Panc1 (cell line): Measurements from ENCODE around the gene KCNMA1. TPM values are rescaled to one million over a fixed set of nuclear protein-coding genes. Genes with fewer than 3 reads are reported as not detected.

ENCODE experiments used
- ATAC-seq: fragments of 200-7000 bp; cut with Tn5 transposase; 2 replicates; pipeline ENCODE4 v1.9.1; 2020; ENCODE audit warnings: mild to moderate bottlenecking, moderate library complexity
- BruUV-seq: library from RNA; stranded (reverse); fragments of 400-500 nt; replicated peaks from 2 replicates; lab custom pipeline; 2021; lab: Mats Ljungman, UMichigan
- CTCF ChIA-PET: fragments of 300-600 bp; sonication (Branson Sonifier 250); formaldehyde crosslinking; loops from one replicate; lab custom pipeline; 2022; ENCODE audit warnings: antibody characterized with exemption; lab: Charles Lee
- POLR2A ChIA-PET: fragments of 300-600 bp; sonication (Branson Sonifier 250); formaldehyde crosslinking; loops from one replicate; lab custom pipeline; 2022; ENCODE audit warnings: antibody characterized with exemption; lab: Charles Lee
- DNase-seq: peaks from one replicate; pipeline ENCODE4 v3.0.0-alpha.2; 2010; ENCODE audit warnings: low read depth, low spot score
- H3K27ac ChIP-seq: 2 replicates; pipeline ENCODE4 v1.5.1; 2011; ENCODE audit warnings: mild to moderate bottlenecking, low read length, inconsistent platforms
- H3K27me3 ChIP-seq: fragments of 200-500 bp; sonication (Bioruptor generic); 2 replicates; pipeline ENCODE4 v1.6.0; 2014; ENCODE audit warnings: low read length, inconsistent platforms; ENCODE audit not compliant: control insufficient read depth, insufficient read depth
- H3K36me3 ChIP-seq: fragments of 200-500 bp; sonication (Bioruptor generic); 2 replicates; pipeline ENCODE4 v1.5.1; 2014; ENCODE audit warnings: inconsistent platforms, mild to moderate bottlenecking, low read length, moderate library complexity; ENCODE audit not compliant: control insufficient read depth, insufficient read depth
- H3K4me1 ChIP-seq: 2 replicates; pipeline ENCODE4 v1.5.1; 2011; ENCODE audit warnings: inconsistent platforms, mild to moderate bottlenecking, low read length, moderate library complexity; ENCODE audit not compliant: control insufficient read depth, insufficient read depth
- H3K4me3 ChIP-seq, 2 experiments: 2 replicates each; pipeline ENCODE4 v1.5.1; 2011 to 2012; ENCODE audit warnings: low read depth in 2 of 2, low read length in 2 of 2, mild to moderate bottlenecking in 2 of 2, inconsistent platforms in 1 of 2, moderate library complexity in 1 of 2
- H3K9me3 ChIP-seq: fragments of 200-500 bp; sonication (Bioruptor generic); 2 replicates; pipeline ENCODE4 v1.5.1; 2014; ENCODE audit warnings: low read depth, mild to moderate bottlenecking, inconsistent platforms, low read length, moderate library complexity; ENCODE audit not compliant: control insufficient read depth, insufficient read depth
- CTCF ChIP-seq: fragments of 450-650 bp; IDR thresholded peaks from 2 replicates; pipeline ENCODE4 v1.5.1; 2017; ENCODE audit warnings: mild to moderate bottlenecking
- POLR2AphosphoS5 ChIP-seq: IDR thresholded peaks from 2 replicates; pipeline ENCODE4 v1.6.1; 2012; ENCODE audit warnings: mild to moderate bottlenecking, low read depth, low read length, moderate library complexity
- SIN3A ChIP-seq: IDR thresholded peaks from 2 replicates; pipeline ENCODE4 v1.6.1; 2012; ENCODE audit warnings: low read depth, mild to moderate bottlenecking, low read length, moderate library complexity, borderline replicate concordance; ENCODE audit not compliant: insufficient read depth
- TCF7L2 ChIP-seq: IDR thresholded peaks from 2 replicates; pipeline ENCODE4 v1.6.1; 2011; ENCODE audit warnings: mild to moderate bottlenecking, low read depth, low read length, inconsistent platforms
- in situ Hi-C: cut with HindIII; loops from 2 replicates; pipeline ENCODE4 v1.10.0; 2016; ENCODE audit warnings: low sequenced_read_pairs, low pct_unique_long_range_greater_than_20kb
- intact Hi-C: fragments of 100-400 bp; cut with micrococcal nuclease; formaldehyde crosslinking; loops from one replicate; pipeline ENCODE4 v1.10.0; 2022; ENCODE audit not compliant: unreplicated experiment
- total RNA-seq: library from RNA; stranded (reverse); gene quantifications from one replicate; pipeline ENCODE4 v1.2.1, GENCODE V29; 2021; ENCODE audit not compliant: unreplicated experiment
- TF ChIP-seq, protein P1 (sequence below), 2 experiments: IDR thresholded peaks; 2 replicates each; pipeline ENCODE4 v1.6.1; 2011 to 2012; ENCODE audit warnings: low read depth in 2 of 2, control low read depth in 1 of 2, low read length in 1 of 2, mild to moderate bottlenecking in 1 of 2, moderate library complexity in 1 of 2; ENCODE audit not compliant: insufficient read depth in 1 of 2

The KCNMA1 gene
- total RNA-seq, 1 experiment from 2014 or later: 91.9 TPM

DNA sequence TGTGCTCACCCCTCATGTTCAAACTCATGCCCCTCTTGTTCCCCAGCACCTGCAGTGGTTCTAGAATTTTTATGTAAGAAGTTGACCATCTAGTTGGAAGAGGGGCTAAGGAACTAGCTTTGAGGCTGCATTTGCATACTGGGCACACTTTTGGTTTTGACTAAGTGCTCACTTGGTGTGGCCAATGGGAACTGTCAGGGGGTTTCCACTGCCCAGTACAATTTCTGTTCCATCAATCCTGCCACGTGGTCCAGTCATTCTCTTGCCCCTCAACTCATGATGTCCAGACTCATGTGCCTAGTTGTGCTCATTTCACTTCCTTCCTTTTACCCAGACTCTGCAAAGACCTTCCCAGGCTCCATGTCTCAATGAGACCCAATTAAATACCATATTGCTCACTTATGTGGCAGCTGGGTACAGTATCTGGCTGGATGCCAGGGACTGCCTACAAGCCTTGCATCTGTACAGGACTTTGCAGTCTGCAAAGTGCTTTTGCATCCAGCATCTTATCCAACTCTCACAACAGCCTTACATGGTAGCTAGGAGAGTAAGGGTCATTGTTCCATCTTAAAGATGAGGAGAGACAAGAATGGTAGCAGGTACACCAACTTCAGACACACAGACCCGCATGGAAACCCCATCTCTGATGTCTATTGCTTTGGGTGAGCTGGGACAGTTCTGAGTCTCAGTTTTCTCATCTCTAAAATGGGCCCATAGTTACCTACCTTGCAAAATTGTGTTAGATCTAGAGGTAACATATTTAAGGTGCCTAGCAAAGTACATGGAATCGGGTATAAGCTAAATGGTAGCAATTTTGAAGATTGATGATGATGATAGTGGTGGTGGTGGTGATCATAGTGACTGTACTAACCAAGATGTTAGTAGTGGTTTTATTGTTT, 30.1 kb upstream of the KCNMA1 start:
- no peak for DNase-seq
- Histone ChIP-seq H3K27ac (no peak overlapping the region), H3K4me3 (no peak overlapping the region), H3K4me1 (no peaks in the 10 kb centered on the region), H3K36me3 (no peaks in the 10 kb centered on the region), H3K27me3 (peaks cover 20% of the 10 kb centered on the region), H3K9me3 (no peaks in the 10 kb centered on the region)
- CTCF ChIA-PET: no interaction called here
- POLR2A ChIA-PET: no interaction called here
- no peak for ATAC-seq
- TF ChIP-seq SIN3A: no peak
- TF ChIP-seq CTCF: no peak
- in situ Hi-C loops (no loop called here), intact Hi-C loops (no loop called here)
- BruUV-seq: no TSS peak

GRCh38 chr10:77666821-77667220, 29.2 kb upstream of the KCNMA1 start:
- Histone ChIP-seq H3K9me3 (no peaks in the 10 kb centered on the region), H3K27ac (no peak overlapping the region), H3K36me3 (no peaks in the 10 kb centered on the region), H3K27me3 (peaks cover 20% of the 10 kb centered on the region), H3K4me1 (no peaks in the 10 kb centered on the region), H3K4me3 (no peak overlapping the region)
- CTCF ChIA-PET: no interaction called here
- ATAC-seq (no peak), DNase-seq (no peak)
- no TSS peak for BruUV-seq
- POLR2A ChIA-PET: no interaction called here
- intact Hi-C loops: no loop called here
- in situ Hi-C loops: no loop called here
- no peak for TF ChIP-seq CTCF
- TF ChIP-seq POLR2AphosphoS5: no peak

- Histone ChIP-seq H3K36me3 (no peaks in the 10 kb centered on the region), H3K27ac (no peak overlapping the region), H3K4me1 (no peaks in the 10 kb centered on the region), H3K9me3 (no peaks in the 10 kb centered on the region), H3K4me3 (no peak overlapping the region), H3K27me3 (peaks cover 12% of the 10 kb centered on the region)
- CTCF ChIA-PET: no interaction called here
- intact Hi-C loops: no loop called here
- POLR2A ChIA-PET: no interaction called here
- ATAC-seq (no peak), DNase-seq (no peak)
- in situ Hi-C loops: no loop called here
- TF ChIP-seq POLR2AphosphoS5 (no peak), SIN3A (no peak), CTCF (no peak), TCF7L2 (no peak)
- TF ChIP-seq, protein P1, sequence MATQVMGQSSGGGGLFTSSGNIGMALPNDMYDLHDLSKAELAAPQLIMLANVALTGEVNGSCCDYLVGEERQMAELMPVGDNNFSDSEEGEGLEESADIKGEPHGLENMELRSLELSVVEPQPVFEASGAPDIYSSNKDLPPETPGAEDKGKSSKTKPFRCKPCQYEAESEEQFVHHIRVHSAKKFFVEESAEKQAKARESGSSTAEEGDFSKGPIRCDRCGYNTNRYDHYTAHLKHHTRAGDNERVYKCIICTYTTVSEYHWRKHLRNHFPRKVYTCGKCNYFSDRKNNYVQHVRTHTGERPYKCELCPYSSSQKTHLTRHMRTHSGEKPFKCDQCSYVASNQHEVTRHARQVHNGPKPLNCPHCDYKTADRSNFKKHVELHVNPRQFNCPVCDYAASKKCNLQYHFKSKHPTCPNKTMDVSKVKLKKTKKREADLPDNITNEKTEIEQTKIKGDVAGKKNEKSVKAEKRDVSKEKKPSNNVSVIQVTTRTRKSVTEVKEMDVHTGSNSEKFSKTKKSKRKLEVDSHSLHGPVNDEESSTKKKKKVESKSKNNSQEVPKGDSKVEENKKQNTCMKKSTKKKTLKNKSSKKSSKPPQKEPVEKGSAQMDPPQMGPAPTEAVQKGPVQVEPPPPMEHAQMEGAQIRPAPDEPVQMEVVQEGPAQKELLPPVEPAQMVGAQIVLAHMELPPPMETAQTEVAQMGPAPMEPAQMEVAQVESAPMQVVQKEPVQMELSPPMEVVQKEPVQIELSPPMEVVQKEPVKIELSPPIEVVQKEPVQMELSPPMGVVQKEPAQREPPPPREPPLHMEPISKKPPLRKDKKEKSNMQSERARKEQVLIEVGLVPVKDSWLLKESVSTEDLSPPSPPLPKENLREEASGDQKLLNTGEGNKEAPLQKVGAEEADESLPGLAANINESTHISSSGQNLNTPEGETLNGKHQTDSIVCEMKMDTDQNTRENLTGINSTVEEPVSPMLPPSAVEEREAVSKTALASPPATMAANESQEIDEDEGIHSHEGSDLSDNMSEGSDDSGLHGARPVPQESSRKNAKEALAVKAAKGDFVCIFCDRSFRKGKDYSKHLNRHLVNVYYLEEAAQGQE (IDR thresholded peaks at IDR 0.05; ENCODE audit: insufficient read depth in 1 of 2, low read depth in 2 of 2, low read length in 1 of 2): no peak
- BruUV-seq: no TSS peak
These were observed 27.1 kb upstream of the KCNMA1 start for GRCh38 chr10:77664696-77665095.
